NCI-H2171 treated with DMSO at 0.1 percent for 48 hours (cell line): Measurements from ENCODE around the gene PCGF3.
A peak's percentile ranks its signal among the peaks of the same experiment; 100 is the strongest.

Experiments used
- DNase-seq: peaks from one replicate; lab custom pipeline; 2025; lab: John Stamatoyannopoulos, UW

PCGF3 gene

GRCh38 chr4:705278-706082, at the start of gene PCGF3:
Gene PCGF3 (plus strand): TSS chr4:705832. CDS start chr4:733681, 27,849 bp downstream.
- peak; percentile 78 for DNase-seq

- DNase-seq = no peak
Measured at GRCh38 chr4:656436-657337, 48.9 kb upstream of the PCGF3 start.

DNA sequence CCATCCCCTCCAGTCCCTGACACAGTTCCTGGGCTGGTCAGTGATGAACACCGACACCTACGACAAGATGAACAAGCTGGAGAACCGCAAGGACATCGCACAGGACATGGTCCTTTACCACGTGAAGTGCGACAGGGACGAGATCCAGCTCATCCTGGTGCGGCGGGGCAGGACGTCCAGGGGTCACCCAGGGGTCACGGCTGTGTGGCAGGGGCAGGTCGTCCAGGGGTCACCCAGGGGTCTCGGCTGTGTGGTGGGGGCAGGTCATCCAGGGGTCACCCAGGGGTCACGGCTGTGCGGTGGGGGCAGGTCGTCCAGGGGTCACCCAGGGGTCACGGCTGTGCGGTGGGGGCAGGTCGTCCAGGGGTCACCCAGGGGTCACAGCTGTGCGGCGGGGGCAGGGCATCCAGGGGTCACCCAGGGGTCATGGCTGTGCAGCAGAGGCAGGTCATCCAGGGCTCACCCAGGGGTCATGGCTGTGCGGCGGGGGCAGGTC, 48.2 kb upstream of the PCGF3 start:
- DNase-seq = no peak

GRCh38 chr4:657834-658667, 47.6 kb upstream of the PCGF3 start:
- DNase-seq = no peak

DNA sequence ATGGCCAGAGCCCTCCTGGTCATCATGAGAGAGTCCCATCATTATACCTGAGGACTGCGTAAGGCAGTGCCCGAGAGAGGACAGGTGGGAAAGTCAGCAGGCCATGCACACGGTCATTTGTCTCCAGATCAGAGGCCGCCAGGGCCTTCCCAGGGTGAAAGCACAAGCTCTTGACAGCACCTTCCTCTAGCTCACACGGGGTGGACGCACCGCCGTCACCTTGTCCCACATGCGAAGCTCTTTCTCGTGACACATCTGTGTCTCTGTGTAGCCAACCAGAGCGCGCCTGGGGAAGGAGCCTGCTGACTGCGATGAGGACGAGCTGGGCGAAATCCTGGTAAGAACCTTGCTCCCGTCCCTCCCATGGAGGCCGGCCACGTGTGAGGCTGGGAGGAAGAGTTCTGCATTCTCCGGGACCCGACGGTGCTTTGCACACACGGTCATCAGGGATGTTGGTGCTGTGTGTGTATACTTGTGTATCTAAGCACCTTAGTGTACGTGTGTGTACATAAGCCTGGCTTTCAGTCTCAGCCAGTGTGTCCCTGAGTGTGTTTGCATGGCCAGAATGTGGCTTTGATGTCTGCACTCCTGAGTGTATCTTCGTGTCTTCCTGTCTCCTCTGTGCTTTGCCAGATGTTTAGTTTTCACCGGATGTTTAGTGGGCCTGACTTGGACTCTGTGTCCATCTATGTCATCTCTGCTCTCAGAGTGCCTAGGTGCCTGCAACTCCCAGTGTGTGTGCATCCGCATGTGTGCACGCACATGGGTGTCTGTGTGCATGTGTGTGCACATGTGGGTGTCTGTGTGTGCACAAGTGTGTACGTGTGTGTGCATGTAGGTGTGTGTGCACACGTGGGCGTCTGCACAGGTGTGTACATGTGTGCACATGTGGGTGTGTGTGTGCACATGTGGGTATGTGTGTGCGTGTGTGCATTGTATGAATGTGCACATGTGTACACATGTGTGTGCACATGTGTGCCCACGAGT, 46.7 kb upstream of the PCGF3 start:
- DNase-seq = no peak

DNA sequence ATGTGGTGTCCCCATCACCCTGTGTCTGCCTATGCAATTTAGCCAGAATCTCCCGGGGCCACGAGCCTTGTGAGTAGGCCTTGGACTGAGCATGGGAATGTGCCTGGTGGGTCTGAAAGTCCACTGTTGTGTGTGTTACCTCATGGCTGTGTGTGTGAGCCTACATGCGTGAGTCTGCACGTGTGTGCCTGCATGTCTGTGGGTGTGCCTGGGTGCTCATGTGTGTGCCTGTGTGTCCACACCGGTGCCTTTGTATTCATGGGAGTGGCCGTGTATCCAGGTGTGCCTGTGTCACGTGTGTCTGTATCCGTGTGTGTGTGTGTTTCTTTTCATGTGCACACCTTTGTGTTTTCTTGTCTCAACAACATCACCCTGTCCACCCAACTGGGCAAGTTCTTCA, 45.8 kb upstream of the PCGF3 start:
- no peak for DNase-seq

GRCh38 chr4:660401-660800, 45.2 kb upstream of the PCGF3 start:
- DNase-seq = no peak

GRCh38 chr4:661231-661630, 44.4 kb upstream of the PCGF3 start:
- no peak for DNase-seq

DNA sequence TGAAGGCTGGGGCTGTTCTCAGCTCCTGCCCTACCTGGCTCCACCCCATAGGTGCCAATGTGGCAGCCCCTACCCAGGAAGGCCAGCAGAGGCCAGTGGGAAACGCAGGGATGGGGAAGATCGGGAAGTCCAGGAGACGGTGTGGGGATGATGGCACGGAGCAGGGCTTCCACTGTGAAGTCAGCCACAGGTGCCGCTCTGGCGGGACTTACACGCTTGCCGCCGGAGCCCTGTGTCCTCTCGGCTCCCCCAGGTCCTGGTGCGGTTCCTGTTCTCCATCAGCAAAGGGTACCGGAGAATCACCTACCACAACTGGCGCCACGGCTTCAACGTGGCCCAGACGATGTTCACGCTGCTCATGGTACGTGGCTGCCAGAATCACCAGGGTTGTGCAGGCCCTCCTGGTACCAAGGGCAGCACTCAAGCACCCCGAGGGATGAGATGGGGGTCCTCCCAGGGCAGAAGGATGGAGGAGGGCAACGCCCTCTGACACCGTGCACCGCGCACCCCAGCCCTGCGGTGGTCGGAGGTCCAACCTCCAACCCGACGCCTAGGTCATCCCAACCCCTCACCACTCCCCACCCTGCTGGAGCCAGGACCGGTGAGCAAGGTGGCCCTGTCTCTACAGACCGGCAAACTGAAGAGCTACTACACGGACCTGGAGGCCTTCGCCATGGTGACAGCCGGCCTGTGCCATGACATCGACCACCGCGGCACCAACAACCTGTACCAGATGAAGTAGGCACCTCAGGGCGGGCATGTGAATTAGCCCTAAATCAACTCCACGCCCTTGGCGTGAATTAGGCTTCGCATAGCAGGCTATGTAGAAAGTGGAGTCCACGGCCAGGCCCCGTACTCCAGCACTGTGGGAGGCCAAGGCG, 43.5 kb upstream of the PCGF3 start:
- no peak for DNase-seq

GRCh38 chr4:663046-663437, 42.6 kb upstream of the PCGF3 start:
- DNase-seq = no peak

DNA sequence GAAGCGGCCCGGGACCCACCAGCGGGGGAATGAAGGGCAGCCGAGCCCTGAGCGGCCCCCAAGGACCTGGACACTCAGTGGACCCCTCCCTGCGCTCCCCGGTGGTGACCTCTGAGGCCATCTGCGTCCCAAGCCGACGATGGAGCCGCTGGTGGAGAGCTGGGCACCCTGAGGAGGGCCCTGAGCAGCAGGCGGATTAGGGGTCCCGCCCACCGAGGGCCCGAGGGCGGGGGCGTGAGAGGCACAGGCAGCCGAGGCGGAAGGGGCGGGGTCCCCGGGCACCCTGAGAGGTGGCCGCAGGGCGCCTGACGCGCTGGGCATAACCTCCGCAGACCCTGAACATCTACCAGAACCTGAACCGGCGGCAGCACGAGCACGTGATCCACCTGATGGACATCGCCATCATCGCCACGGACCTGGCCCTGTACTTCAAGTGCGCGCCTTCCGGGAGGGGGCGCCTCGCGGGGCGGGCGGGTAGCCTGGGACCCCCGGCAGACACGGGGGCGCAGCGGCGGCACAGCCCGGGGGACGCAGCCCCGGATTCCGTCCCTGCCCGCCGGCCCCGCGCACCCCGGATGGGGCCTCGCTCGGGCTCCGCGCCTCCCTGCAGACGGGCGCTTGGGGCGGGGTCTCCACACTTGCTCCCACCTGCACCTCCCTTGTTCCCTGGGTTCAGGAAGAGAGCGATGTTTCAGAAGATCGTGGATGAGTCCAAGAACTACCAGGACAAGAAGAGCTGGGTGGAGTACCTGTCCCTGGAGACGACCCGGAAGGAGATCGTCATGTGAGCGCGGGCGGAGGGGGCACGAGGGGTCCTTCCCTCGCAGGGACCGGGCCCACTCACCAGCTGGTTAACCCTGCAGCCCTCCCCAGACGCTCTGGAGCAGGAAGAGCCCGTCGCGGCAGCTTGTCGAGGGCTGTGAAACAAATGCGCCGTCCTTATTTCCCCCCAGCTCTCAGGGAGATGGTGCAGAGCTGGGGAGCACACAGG, 41.9 kb upstream of the PCGF3 start:
- DNase-seq = peak; percentile 66

- no peak for DNase-seq
Measured at GRCh38 chr4:664713-665231, 40.9 kb upstream of the PCGF3 start.

- DNase-seq = no peak
Measured at GRCh38 chr4:665381-665750, 40.3 kb upstream of the PCGF3 start.

DNA sequence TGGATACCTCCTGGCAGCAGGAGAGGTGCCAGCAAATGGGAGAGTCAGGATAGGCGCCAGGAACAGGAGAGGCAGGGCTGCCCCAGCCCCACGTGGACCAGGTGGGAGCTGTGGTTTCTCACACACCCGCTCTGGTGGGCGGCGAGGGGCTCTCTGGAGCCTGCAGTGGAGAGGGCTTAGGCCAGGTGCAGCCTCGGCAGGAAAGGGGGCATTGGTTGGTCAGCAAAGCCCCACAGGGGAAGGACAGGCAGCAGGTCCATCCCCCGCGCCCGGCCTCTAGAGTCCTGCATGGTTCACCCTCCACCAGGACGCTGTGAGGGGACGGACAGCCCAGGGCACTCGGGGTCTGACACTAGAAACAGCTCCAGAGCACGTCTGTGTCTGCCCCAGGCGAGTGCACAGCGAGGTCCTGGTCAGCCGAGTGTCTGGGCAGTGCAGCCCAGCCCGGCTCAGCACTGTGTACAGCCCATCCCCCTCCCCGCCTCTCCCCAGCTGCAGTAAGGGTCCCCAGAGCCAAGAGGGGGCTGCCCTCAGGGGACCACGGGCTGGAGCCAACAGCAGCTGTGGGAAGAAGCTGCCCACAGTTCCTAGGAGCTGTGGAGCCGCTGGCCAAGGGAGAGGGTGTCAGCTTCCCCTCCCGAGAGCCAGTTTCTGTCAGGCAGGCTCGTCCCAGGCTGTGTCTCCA, 39.7 kb upstream of the PCGF3 start:
- no peak for DNase-seq

- DNase-seq = no peak
Measured at GRCh38 chr4:666436-666810, 39.2 kb upstream of the PCGF3 start.

DNA sequence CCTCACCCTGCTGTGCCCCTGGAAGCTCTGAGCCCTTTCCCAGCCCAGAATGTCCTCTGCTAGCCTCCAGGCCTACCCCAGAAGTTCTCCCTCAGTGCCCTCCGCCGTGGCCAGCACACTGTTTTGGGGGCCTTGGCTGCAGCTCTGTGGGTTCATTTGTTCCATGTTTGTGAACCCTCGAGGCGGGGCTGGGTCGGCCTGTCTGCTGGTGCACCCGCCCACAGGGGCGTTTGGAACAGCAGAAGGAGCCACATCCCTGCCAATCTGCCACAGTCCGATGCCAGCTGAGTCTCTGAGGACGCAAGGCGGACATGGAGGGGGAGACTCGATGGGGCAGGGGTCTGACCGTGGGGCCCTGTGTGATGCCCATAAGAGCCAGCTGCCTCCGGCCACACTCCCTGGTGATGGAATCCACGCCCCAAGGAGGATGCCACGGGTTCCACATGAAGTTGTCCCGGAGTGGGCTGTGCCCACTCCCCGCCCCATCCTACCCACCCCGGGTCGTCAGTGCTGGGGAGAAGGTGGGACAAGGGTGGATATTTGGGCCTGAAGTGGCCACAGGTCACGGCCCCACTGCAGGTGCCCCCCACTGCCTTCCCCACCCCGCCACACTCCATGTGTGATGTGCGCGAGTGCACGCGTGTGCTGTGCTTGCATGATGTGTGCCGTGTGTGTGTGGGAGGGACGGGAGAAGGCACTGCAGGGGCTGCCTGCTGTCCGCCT, 38.6 kb upstream of the PCGF3 start:
- DNase-seq = no peak

- DNase-seq = no peak
Measured at GRCh38 chr4:667545-667925, 38.1 kb upstream of the PCGF3 start.
